HG03103 (cell line): Measurements from ENCODE around the gene LCN6.

Source experiments
- ATAC-seq: cut with Tn5 transposase; IDR thresholded peaks from one replicate; pipeline ENCODE4 v1.9.1; 2021; ENCODE audit warnings: low read depth; ENCODE audit not compliant: unreplicated experiment

LCN6 gene

GRCh38 chr9:136746155-136746490 lies 2.2 kb downstream of the LCN6 start:
- ATAC-seq = no peak

DNA sequence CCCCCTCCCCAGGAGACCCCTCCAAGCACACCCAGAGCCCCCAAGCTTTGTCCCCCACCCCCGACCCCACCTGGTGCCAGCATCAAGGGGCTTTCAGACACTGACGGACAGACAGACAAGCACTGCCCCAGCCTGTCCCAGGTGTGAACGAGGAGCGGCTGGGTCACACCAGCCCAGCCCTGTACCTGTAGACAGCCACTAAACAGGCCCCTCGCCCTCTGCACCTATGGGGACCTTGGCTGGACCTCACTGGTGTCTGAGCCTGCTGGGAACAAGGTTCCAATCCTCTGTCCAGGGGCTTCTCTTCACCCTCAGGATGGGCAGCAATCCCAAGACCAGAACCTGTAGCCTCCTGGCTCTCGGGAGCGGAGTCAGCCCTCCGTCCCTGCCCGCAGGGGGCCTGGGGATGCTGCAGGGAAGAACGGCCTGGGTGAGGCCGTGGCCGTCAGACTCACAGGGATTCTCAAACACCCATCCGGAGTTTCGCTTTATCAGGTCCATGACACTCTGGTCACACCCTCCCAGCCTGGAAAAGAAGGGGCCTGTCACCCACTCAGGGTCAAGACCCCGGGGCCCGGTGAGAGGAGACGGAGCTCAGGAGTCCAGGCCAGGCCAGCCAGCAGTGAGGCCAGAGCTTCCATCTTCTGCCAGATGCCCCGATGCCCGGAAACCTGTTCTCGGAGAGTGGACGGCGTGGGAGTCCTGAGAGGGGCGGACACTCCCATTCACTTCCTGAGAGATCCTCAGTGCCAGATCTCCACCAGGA lies 2.8 kb downstream of the LCN6 start:
- ATAC-seq = no peak

GRCh38 chr9:136744773-136745172 lies 3.6 kb downstream of the LCN6 start:
- no peak for ATAC-seq

DNA sequence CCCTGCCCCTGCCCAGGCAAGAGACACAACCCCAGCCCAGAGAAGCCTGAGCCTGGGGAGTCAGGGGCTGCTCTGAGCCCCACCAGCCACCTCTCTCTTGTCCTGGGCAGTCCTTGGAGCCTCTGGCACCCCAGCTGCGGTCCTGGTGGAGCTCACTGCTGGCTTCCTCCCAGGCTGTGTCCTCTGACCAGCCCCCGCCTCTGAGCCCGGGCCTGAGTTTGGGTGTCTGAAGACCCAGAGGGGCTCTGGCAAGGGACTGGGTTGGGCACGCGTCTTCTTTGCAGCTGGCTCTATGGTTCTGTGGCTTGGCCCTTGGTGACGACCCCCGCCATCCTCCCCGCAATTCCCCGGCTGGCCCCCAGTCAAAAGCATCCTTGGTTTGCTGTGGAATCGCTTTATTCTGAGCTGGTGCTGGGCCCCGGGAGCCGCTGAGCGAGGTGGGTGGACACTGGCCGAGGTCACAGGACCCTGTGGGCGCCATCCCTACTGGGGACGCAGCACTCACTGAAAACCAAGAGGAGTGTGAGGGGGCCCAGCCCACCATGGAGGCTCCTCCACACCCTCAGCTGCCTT lies 4.6 kb downstream of the LCN6 start:
- ATAC-seq = no peak

DNA sequence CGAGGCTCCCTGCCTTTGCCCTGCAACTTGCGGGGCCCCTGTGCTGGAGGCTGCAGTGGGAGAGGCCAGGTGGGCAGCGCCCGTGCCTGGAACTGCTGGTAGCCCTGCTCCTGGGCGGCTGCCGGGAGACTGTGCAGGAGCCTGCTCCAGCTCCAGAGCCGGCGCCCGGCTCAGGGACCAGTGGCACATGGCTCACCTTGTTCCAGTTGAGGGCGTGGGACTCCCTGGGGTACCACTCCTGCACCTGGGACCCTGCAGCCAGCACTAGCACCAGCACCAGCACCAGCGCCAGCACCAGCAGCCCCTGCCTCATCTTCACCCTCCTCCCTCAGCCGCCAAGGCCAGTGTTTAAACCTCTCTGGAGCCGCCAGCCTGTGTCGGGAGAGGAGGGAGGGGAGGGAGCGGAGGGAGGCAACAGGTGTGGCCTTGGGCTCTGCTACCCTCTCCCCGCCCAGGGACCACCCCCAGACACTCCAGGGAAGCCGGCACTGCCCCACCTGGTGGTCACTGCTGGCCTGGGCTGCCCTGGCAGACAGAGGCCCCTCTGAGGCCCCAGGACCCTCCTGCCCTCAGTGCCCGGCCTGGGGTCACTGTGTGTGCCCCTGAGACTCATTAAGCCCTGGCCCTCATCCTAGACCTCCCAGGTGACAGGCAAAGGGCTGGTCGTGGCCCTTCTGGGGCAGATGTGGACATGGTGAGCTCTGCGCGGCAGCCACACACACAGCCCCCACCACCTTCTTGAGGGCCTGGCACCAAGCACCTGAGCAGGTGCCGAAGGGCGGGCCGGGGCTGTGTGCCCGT lies 5.5 kb downstream of the LCN6 start, which contains the start of gene LCN10:
LCN10 (minus strand) TSS at position 350 of the 801 bp plus-strand sequence; CDS start at position 313, 37 bp downstream.
- no peak for ATAC-seq

- ATAC-seq = no peak
These were observed 6.3 kb downstream of the LCN6 start for GRCh38 chr9:136741883-136742571.

- ATAC-seq = no peak
These were observed 7.1 kb downstream of the LCN6 start for GRCh38 chr9:136740971-136741882.

DNA sequence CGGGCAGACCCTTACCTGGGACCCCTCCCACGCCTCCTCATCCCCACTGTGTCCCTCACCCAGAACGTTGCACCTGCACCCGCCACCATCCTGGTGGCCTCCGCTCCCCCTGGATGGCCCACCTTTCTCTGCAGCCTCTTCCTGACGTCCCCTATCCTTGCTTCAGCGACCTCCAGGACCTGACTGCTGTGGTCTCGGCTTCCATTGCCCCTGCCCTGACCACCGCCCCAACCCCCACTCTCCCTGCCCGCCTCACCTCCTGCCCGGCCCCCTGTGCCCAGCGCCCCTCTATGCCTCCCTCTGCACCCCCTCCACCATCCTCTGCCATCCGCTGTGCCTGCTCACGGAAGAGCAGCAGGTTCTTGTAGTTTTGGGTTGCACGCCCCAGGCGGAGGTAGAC lies 7.8 kb downstream of the LCN6 start:
- no peak for ATAC-seq

DNA sequence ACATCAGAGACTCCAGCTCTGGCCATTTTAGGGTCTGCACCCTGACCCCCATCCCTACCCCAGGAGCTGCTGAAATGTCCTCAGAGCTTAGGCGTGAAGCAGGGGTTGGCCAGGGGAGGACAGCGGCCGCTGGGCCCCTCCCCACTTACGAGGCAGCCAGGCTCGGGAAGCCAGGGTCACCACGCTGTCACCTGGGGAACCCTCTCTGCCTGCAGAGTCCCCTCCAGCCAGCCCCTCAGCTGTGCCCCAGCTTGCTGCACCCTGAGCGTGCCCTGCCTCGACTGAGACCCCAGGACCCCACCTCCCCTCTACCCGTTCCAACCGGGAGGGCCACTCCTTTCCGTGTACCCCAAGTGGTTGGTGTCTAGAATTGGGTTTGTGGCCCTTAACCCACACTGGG lies 8.3 kb downstream of the LCN6 start:
- no peak for ATAC-seq

DNA sequence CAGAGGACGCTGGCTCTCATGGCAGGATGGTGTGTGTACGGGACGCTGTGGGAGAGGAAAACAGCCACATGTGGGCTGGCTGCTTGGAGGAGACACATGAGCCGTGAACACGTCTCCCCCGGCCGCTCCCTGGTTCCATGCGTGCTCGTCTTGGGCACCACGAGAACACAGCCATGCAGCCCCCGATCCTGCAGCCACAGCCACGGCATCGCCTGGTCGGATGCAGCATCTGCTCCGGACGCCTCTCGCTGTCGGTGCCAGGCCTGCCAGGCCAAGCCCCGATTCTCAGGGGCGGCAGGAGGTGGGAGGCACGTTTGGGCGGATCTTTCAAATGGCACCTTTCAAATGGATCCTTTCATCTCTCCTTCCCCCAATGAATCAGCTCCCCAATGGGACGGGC lies 8.8 kb downstream of the LCN6 start:
- ATAC-seq = no peak

DNA sequence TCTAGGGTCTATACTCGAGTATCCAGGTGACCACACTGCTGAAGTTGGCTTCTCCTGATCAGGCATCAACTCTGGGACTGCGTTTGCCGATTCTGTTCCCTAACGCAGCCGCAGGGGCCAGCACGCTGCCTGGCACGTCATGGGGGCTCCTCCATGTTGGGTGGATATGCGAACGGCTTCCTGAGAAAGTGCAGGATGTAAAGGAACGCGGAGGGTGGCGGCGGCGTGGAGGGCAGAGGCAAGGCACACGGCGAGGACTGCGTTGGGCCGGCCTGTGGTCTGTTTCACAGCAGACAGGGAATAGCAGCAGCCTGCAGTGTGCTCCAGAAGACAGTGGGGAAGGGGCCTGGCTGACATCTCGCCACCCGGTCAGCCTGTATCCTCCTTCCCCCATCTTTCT lies 9.4 kb downstream of the LCN6 start:
- no peak for ATAC-seq

DNA sequence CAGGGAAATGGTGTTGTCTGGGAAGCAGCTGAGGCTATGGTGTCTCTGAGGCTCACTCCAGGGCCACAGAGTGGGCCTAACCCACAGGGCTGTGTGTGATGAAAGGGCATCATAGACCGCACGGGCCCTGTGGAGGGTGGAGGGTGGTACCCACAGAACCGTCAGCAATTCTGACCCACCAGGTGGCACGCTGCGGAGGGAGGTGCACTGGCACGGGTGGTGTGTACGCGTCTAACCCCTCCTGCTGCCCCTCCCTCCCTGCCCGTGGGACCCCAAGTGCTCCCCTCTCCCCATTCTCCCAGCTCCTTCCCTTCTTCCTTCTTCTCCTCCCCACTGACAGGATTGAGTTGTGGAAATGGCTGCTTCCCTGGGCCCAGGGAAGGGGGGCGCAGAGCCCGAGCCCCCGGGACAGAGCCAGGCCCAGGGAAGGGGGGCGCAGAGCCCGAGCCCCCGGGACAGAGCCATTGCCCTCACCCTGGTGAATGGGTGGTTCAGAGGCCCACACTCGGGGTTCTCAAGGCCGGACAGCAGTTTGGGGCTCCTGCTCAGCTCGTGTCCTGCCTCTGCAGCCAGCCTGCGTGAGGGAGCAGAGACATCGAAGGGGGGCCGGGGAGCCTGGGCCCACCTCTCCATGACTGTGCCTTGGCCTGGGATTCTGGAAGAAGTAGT lies 12.4 kb downstream of the LCN6 start:
- no peak for ATAC-seq

DNA sequence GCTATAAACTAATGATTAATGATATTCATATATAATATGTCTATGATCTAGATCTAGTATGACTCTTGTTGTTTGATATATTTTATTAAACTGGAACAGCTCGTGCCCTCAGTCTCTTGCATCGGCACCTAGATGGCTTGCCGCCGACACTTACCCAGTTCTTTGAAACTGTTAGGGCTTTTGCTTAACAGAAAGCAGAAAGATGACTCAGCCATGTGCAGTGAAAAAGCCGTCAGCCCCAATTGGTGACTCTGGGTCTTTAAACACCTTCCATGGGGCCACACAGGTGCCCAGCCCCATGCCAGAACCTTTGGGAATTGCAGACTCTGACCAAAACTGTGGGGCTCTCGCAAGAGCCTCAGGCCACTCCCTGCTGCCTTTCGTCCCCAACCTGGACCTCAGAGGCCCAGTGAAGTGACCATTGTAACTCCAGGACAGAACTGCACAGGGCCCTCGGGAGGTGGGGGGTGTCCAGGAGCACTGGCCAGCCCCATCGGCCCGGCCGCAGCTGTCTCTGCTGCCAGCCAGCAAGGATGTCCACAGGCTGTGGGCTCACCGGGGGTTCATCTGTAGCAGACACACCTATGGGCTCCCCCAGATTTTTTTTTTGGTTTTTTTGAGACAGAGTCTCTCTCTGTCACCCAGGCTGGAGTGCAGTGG lies 13.4 kb downstream of the LCN6 start:
- ATAC-seq = no peak

GRCh38 chr9:136733611-136734010 lies 14.7 kb downstream of the LCN6 start:
- ATAC-seq = no peak

DNA sequence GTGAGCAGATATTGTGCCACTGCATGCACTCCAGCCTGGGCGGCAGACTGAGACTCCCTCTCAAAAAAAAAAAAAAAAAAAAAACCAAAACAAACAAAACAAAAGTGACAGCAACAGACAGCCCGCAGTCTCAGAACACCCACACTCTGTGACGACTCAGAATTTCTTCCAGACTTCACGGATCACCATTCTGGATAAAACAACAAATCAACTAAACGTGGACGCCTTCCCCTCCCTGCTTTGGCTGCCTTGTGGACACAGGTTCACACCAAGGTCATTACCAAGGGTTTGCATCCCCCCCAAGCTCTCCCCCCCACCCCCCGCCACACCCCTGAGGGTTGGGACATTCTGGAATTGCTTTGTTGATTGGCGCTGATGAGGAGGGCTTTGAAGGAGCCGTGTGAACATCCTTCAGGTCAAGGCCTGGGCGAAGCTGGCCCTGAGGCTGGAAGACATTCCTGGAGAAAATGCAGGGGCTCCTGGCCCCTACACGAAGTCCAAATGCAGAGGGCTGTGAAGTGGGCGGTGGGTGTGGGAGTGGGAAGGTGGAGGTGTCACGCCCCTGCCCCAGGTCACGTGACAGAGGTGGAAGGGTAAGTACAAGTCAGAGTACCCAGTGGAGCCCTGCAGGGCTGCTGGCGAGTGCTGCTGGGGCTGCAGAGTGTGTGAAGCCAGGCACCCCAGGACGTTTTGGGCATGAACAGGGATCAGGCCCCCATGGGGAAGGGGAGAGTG lies 15.7 kb downstream of the LCN6 start:
- ATAC-seq = no peak

DNA sequence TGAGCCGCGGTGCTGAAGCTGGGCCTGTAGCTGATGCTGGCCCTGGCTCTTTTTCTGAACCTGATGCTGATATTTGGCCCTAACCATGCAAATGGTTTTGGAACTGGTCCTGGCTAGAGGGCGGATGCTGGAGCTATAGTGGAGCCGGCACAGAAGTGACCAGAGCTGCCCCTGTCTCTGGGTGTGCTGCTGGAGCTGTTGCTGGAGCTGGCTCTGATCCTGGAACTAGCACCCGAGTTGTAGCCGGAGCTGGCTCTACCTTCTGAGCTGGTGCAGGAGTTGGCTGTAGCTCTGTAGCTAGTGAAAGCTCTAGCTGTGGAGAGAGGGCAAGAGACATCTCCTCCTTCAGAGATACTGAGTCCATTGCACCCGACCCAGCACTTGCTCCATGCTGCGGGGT lies 18.4 kb downstream of the LCN6 start:
- ATAC-seq = no peak

GRCh38 chr9:136729144-136729543 lies 19.2 kb downstream of the LCN6 start:
- ATAC-seq = no peak

DNA sequence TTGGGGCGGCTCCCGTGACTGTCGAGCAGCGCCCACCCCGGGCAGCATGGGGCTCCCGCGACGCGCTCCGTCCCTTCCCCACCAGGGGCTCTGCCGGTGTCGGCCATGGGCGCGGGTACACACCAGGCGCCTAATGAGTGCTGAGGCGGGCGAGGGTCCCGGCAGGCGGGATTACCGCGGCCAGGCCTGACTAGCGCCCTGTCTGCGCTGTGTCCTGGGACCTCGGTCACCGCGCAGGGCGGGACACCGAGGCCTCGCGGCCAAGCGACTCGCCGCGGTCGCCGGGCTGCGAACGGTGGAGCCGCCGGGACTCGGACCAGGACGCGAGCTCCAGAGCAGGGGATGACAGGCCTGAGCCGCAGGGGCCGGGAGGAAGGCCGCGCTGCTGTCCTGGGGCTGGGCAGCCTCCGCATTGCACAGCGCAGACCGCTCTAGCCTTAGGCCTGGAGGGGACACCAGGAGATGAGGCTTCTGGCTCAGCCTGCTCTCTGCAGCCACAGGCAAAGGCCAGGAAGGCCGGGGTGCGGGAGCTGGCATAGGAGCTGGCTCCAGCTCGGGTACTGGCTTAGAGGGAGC lies 19.7 kb downstream of the LCN6 start:
- ATAC-seq = no peak
